Colonic mucosa (tissue), 4 donors: ENCODE results near the gene MEF2D. TPM values are rescaled to one million over a fixed set of nuclear protein-coding genes. Genes with fewer than 3 reads are reported as not detected.

ENCODE experiments used
- DNase-seq: peaks from one replicate; pipeline ENCODE4 v3.0.0-alpha.2; 2020
- H3K27ac ChIP-seq: fragments of 200-600 bp; one replicate; pipeline ENCODE4 v1.8.0; 2021
- H3K27me3 ChIP-seq: fragments of 200-600 bp; one replicate; pipeline ENCODE4 v1.8.0; 2021
- H3K36me3 ChIP-seq: fragments of 200-600 bp; one replicate; pipeline ENCODE4 v1.8.0; 2021
- H3K4me1 ChIP-seq: fragments of 200-600 bp; one replicate; pipeline ENCODE4 v1.8.0; 2021; ENCODE audit warnings: mild to moderate bottlenecking
- H3K4me3 ChIP-seq: fragments of 200-600 bp; one replicate; pipeline ENCODE4 v1.8.0; 2021
- H3K9ac ChIP-seq, 2 donors: one replicate each; pipeline ENCODE4 v1.7.0; 2013; ENCODE audit warnings: control low read depth in 2 of 2, low read depth in 2 of 2, low read length in 2 of 2
- H3K9me3 ChIP-seq: fragments of 200-600 bp; one replicate; pipeline ENCODE4 v1.8.0; 2021
- intact Hi-C: fragments of 100-400 bp; cut with DNase I; formaldehyde crosslinking; loops from one replicate; pipeline ENCODE4 v1.14.1; 2022
- total RNA-seq, 2 donors: library from RNA; stranded (reverse); fragmentation: NEBNext Ultra II Directional in 1 of 2; extraction: Animal tissue kit (Norgen Biotek cat#: 25700) in 1 of 2; gene quantifications; one replicate each; pipeline ENCODE4 v1.2.1, GENCODE V29; 2021
- TF ChIP-seq, protein P1 (sequence below): fragments of 200-600 bp; IDR thresholded peaks from one replicate; pipeline ENCODE4 v1.8.0; 2022; ENCODE audit warnings: antibody characterized with exemption, mild to moderate bottlenecking
- donor health status: healthy.
- donor health status: DM: no; HTN: no; CAD: no.
- donor health status: DM: no; HTN: no; CAD: no.

MEF2D gene
- total RNA-seq, 2 donors from 2014 or later, result 32.3 to 49.9 TPM

GRCh38 chr1:156500793-156501506 is 375 bp upstream of the MEF2D start:
- Histone ChIP-seq H3K9me3 (no peaks in the 10 kb centered on the region), H3K4me1 (peaks cover 44% of the 10 kb centered on the region), H3K4me3 (peak overlapping the region; percentile 97), H3K36me3 (no peaks in the 10 kb centered on the region), H3K9ac (peak overlapping the region; percentile 98 to 99), H3K27ac (peak overlapping the region; percentile 100), H3K27me3 (no peaks in the 10 kb centered on the region)
- TF ChIP-seq, protein P1, sequence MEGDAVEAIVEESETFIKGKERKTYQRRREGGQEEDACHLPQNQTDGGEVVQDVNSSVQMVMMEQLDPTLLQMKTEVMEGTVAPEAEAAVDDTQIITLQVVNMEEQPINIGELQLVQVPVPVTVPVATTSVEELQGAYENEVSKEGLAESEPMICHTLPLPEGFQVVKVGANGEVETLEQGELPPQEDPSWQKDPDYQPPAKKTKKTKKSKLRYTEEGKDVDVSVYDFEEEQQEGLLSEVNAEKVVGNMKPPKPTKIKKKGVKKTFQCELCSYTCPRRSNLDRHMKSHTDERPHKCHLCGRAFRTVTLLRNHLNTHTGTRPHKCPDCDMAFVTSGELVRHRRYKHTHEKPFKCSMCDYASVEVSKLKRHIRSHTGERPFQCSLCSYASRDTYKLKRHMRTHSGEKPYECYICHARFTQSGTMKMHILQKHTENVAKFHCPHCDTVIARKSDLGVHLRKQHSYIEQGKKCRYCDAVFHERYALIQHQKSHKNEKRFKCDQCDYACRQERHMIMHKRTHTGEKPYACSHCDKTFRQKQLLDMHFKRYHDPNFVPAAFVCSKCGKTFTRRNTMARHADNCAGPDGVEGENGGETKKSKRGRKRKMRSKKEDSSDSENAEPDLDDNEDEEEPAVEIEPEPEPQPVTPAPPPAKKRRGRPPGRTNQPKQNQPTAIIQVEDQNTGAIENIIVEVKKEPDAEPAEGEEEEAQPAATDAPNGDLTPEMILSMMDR, result peak; percentile 36
- DNase-seq, result peak; percentile 96
- intact Hi-C loops, result loop anchor here (2.0 kb wide), 1 partner anchor 44 kb away; no protein-coding TSS in a partner anchor

- Histone ChIP-seq H3K9ac (peak overlapping the region; percentile 98 to 99), H3K9me3 (no peaks in the 10 kb centered on the region), H3K27ac (peak overlapping the region; percentile 100), H3K36me3 (no peaks in the 10 kb centered on the region), H3K4me3 (peak overlapping the region; percentile 97), H3K4me1 (peaks cover 44% of the 10 kb centered on the region), H3K27me3 (no peaks in the 10 kb centered on the region)
- TF ChIP-seq, protein P1, result no peak
- DNase-seq, result peak; percentile 73
- intact Hi-C loops, result loop anchor here (2.0 kb wide), 1 partner anchor 43 kb away; no protein-coding TSS in a partner anchor
Measured at GRCh38 chr1:156499842-156500542, 583 bp downstream of the MEF2D start.

GRCh38 chr1:156499194-156499841 is 1.3 kb downstream of the MEF2D start:
- DNase-seq, result peak; percentile 40
- intact Hi-C loops, result no loop called here

DNA sequence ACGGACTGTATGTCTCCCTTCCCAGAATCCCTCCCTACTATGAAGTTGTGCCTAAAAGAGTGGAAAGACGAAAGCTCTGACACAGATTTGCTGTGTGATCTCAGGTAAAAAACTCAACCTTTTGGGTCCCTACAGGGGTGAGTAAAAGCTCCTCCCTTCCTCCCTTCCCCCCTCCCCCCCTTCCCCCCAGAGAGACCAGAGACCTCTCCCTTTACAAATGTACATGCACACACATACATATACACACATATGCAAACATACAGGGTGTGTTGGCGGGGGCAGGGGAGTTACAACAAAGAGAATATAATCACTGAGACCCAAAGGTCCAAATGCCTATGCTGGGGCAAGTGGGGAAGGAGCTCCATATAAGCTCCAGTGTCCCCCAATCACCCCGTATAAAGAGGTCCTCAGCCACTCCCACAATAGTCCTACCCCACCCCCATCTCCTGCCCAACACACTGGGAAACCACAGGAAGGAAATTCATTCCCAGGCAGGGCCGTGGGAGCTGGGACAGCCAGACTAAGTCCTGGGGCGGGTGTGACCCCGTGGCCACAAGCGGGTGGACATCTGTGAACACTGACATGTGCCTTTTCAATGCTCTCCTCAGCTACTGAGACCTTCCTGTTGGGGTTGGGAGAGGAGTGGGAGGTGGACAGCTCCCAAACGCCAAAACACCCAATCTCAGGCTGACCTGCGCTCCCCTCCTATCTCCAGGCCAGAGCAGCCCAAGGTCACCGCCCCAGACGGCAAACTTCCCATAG is 2.0 kb downstream of the MEF2D start:
- Histone ChIP-seq H3K36me3 (no peaks in the 10 kb centered on the region), H3K9me3 (no peaks in the 10 kb centered on the region), H3K9ac (peak overlapping the region; percentile 53 to 97), H3K4me1 (peaks cover 47% of the 10 kb centered on the region), H3K27me3 (no peaks in the 10 kb centered on the region), H3K4me3 (peak overlapping the region; percentile 97), H3K27ac (peak overlapping the region; percentile 100)
- DNase-seq, result peak; percentile 71
- intact Hi-C loops, result no loop called here
- TF ChIP-seq, protein P1, result no peak

More at GRCh38 chr1:156499194-156499841, 1.3 kb downstream of the MEF2D start:
- peak overlapping the region; percentile 53 to 97 for H3K9ac ChIP-seq
- H3K36me3 ChIP-seq, result no peaks in the 10 kb centered on the region
- TF ChIP-seq, protein P1, result no peak
- H3K4me1 ChIP-seq, result peaks cover 45% of the 10 kb centered on the region
- peak overlapping the region; percentile 100 for H3K27ac ChIP-seq
- H3K4me3 ChIP-seq, result peak overlapping the region; percentile 97
- H3K27me3 ChIP-seq, result no peaks in the 10 kb centered on the region
- H3K9me3 ChIP-seq, result no peaks in the 10 kb centered on the region
